Lower leg skin (tissue), 4 donors: ENCODE results near the gene SYTL2. TPM values are rescaled to one million over a fixed set of nuclear protein-coding genes. Genes with fewer than 3 reads are reported as not detected.

Source experiments
- DNase-seq, 2 donors: peaks; one replicate each; pipeline ENCODE4 v3.0.0-alpha.2; 2019; ENCODE audit warnings: low spot score in 2 of 2
- H3K4me3 ChIP-seq: fragments of 200-600 bp; sonication (generic); 2 replicates; pipeline ENCODE4 v1.5.1; 2017; ENCODE audit warnings: mild to moderate bottlenecking, low read depth; ENCODE audit not compliant: poor library complexity, severe bottlenecking
- POLR2A ChIP-seq, 2 donors: fragments of 450-650 bp; IDR thresholded peaks; one replicate each; pipeline ENCODE4 v1.6.1; 2016 to 2017; ENCODE audit warnings: antibody characterized with exemption in 2 of 2, mild to moderate bottlenecking in 1 of 2, moderate library complexity in 1 of 2
- WGBS, 2 donors: methylation state at CpG; one replicate each; pipeline ENCODE4 v1.1.5; 2018; 5-methylcytosine and 5-hydroxymethylcytosine counted together
- intact Hi-C: fragments of 100-400 bp; cut with DNase I; formaldehyde crosslinking; loops from one replicate; pipeline ENCODE4 v1.15.0; 2023; ENCODE audit warnings: low total_unique reads
- total RNA-seq, 4 donors: library from RNA; depleted of rRNA; stranded (reverse); fragments of >200 nt; gene quantifications; one replicate each; pipeline ENCODE4 v1.1.0, GENCODE V29; 2016
- TF ChIP-seq, protein P1 (sequence below), 3 donors: fragments of 450-650 bp; IDR thresholded peaks; one replicate each; pipeline ENCODE4 v1.5.1; 2016; ENCODE audit warnings: antibody characterized with exemption in 3 of 3, mild to moderate bottlenecking in 3 of 3, moderate library complexity in 2 of 3

SYTL2 gene
- total RNA-seq, 4 donors from 2014 or later, result 4.2 to 13.2 (median 8.9) TPM

DNA sequence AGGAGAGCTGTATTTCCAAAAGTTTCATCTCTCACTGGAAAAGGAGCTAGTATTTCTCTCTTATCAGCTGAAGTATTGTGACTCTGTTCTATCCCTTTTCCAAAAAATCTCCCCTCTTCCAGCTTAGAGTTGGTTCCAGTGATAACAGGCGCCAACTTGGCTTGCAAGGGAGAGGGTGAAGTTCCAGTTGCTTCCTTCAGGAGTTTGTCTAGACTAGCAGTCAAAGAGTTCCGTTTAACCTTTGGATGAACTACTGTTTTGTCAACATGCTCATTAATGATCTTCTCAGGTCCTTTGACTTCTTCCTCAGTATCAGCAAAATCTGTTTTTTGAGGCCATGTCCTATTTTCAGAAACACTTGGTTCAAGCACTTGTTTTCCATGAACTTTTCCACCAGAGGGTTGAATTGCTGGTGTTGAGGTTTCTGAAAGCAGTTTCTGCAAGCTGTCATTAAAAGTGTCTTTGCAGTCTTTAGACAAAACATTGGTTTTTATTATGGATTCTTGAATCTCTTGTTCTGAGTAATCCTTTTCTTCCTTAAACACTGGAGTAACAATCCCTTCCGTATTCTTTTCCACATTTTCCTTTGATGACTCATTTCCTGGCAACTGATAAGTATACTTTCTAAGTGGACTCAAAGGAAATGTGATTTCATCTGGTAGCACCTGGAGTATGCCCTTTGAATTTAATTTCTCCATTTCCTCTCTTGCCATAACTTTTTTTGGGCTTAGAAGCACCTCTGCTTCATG is 85.3 kb downstream of the SYTL2 start:
- H3K4me3 ChIP-seq, result no peak overlapping the region
- intact Hi-C loops, result no loop called here
- DNase-seq, result no peak
- 61 to 68% methylated on average over 3 of the region's 3 CpGs for WGBS, 2 donors
- TF ChIP-seq, protein P1, sequence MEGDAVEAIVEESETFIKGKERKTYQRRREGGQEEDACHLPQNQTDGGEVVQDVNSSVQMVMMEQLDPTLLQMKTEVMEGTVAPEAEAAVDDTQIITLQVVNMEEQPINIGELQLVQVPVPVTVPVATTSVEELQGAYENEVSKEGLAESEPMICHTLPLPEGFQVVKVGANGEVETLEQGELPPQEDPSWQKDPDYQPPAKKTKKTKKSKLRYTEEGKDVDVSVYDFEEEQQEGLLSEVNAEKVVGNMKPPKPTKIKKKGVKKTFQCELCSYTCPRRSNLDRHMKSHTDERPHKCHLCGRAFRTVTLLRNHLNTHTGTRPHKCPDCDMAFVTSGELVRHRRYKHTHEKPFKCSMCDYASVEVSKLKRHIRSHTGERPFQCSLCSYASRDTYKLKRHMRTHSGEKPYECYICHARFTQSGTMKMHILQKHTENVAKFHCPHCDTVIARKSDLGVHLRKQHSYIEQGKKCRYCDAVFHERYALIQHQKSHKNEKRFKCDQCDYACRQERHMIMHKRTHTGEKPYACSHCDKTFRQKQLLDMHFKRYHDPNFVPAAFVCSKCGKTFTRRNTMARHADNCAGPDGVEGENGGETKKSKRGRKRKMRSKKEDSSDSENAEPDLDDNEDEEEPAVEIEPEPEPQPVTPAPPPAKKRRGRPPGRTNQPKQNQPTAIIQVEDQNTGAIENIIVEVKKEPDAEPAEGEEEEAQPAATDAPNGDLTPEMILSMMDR (IDR thresholded peaks at IDR 0.05), result no peak
- TF ChIP-seq POLR2A (IDR thresholded peaks at IDR 0.05), result no peak

DNA sequence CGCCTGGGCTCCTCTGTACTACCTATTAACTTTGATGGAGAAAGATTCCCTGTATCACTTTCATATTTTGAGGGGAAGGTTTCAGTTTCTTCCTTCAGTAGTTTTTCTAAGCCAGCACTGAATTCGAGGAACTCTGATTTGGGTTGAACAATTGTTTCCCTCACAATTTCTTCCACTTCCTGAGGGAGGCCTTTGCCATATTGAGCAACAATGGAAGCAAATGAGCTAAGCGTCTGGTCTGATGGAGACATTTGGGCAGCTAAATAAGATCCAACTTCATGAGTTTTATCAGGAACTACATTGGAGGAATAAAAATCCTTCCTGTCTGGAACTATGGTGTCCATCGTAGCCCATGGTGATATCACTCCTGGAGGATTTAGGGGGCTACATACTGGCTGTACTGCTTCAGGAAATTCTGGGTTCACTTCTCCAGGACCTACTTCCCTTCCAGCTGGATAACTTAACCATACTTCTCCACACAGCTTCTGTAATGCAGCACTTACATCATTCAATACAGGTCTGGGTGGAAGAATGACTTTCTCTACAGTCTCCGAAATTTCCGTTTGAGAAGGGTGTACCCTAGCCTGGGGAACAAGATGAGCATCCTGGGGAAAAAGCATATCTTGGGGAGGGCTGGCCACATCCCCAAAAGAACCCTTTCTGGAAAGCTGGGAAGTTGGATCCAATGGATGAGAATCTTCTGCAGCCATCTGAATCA is 86.0 kb downstream of the SYTL2 start:
- 72 to 82% methylated on average over 6 of the region's 6 CpGs for WGBS, 2 donors
- no peak overlapping the region for H3K4me3 ChIP-seq
- no peak for DNase-seq
- intact Hi-C loops, result no loop called here
- no peak for TF ChIP-seq POLR2A (IDR thresholded peaks at IDR 0.05)
- TF ChIP-seq, protein P1 (IDR thresholded peaks at IDR 0.05), result no peak

DNA sequence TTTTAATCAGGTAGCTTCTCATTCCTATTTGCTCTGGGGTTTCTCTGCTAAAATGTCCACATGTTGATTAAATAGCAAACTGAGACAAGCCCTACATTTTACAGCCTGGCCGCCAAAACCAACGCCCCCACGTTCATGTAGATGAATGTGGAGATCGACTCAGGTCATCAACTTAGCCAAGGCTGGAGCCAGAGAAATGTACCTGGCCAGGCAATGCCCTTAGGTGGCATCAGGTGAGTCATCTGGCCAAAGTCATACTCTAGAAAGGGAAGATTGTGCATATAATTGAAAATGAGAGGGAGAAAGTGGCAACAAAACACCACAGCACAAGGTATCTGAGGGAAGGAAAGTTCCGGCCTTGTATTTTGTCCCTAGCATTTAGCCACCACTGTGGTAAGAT is 87.9 kb downstream of the SYTL2 start:
- TF ChIP-seq, protein P1 (IDR thresholded peaks at IDR 0.05), result no peak
- no peak for TF ChIP-seq POLR2A (IDR thresholded peaks at IDR 0.05)
- no peak for DNase-seq
- intact Hi-C loops, result no loop called here
- WGBS, 2 donors, result 77 to 79% methylated on average over 5 of the region's 5 CpGs
- no peak overlapping the region for H3K4me3 ChIP-seq

DNA sequence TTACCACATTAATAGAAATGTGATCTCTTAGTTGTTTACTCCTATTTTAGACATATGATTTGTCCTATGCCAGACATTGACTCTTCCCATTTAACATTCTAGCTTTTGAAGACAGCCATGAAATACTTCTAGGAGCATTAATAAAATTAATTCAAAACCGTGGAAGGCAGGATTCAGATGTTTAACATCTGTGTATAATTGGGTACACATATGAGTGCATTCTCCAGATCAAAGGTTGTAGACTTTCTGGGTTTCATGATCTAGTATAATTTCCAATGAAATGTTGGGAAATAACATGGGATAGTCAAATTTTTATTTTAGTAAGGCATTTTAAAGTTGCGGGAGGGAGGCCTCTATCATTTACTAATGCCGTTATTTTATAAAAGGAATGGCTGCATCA is 89.8 kb downstream of the SYTL2 start:
- DNase-seq, result no peak
- no peak overlapping the region for H3K4me3 ChIP-seq
- intact Hi-C loops, result no loop called here
- TF ChIP-seq POLR2A (IDR thresholded peaks at IDR 0.05), result no peak
- TF ChIP-seq, protein P1 (IDR thresholded peaks at IDR 0.05), result no peak
- 77 to 88% methylated on average over 3 of the region's 3 CpGs for WGBS, 2 donors

DNA sequence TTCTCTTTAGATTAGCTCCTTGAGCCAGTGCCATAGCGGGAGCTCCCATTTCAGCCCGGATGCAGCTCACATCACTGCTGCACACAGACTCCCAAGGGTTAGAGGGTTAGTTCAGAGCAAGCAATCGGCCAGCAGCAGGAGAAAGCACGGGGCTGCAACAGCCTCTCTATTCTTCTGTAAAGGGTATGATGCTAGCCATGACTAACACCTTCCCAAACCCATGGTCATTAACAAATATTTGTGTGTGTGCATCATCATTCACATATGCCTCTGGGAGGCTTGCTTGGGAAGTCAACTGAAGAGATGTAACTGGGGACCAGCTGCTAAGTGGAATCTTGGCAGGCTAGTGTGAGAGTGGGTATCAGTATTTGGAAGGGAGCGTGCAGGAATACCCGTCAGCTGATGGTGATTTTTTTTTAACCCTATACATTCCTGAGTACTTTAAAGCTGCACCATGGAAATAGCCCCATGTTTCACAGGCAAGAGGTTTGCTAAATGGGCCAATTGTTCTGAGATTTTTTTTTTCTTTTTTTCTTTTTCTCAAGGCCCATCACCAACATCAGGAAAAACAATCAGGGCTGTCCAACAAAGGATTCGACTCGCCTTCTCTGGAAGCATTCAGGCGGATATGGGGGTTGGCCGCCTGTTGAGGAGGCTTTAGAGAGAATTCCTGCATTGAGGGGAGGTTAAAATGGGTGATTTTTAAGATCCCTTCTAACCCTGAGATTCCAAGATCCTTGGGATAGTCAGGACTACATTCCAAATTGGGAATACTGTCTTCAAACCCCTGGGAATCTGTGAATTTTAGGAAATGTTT is 91.7 kb downstream of the SYTL2 start:
- DNase-seq, result peak; percentile 22 to 85
- H3K4me3 ChIP-seq, result no peak overlapping the region
- no peak for TF ChIP-seq POLR2A (IDR thresholded peaks at IDR 0.05)
- TF ChIP-seq, protein P1 (IDR thresholded peaks at IDR 0.05), result no peak
- 42 to 49% methylated on average over 10 of the region's 10 CpGs for WGBS, 2 donors
- intact Hi-C loops, result no loop called here
